Thoracic aorta (tissue), 2 donors: ENCODE data around the gene OGT. TPM values are rescaled to one million over a fixed set of nuclear protein-coding genes. Genes with fewer than 3 reads are reported as not detected.

Experiments
- ATAC-seq: fragments of 150-250 bp; one replicate; pipeline ENCODE4 v1.8.0; 2017; ENCODE audit warnings: low read depth; ENCODE audit not compliant: insufficient number of reproducible peaks, low FRiP score
- DNase-seq: peaks from one replicate; pipeline ENCODE4 v3.0.0-alpha.2; 2020; ENCODE audit warnings: low spot score
- H3K27ac ChIP-seq, 2 donors: fragments of 200-600 bp; sonication (generic); 1 replicate in 1 of 2; 2 replicates in 1 of 2; pipeline ENCODE4 v1.5.1; 2016; ENCODE audit warnings: mild to moderate bottlenecking in 2 of 2, moderate library complexity in 2 of 2
- H3K27me3 ChIP-seq: fragments of 200-600 bp; sonication (generic); replicated peaks from 2 replicates; pipeline ENCODE4 v1.6.0; 2016; ENCODE audit warnings: mild to moderate bottlenecking; ENCODE audit not compliant: insufficient read depth
- H3K36me3 ChIP-seq: fragments of 200-600 bp; sonication (generic); one replicate; pipeline ENCODE4 v1.5.1; 2016
- H3K4me1 ChIP-seq, 2 donors: fragments of 200-600 bp; sonication (generic); 1 replicate in 1 of 2; 2 replicates in 1 of 2; pipeline versions ENCODE4 v1.5.1 to v1.6.0; 2016; ENCODE audit warnings: low read depth in 2 of 2, mild to moderate bottlenecking in 1 of 2; ENCODE audit not compliant: control insufficient read depth in 1 of 2
- H3K4me3 ChIP-seq: fragments of 200-600 bp; sonication (generic); 2 replicates; pipeline ENCODE4 v1.5.1; 2016; ENCODE audit warnings: mild to moderate bottlenecking
- H3K9me3 ChIP-seq: fragments of 200-600 bp; sonication (generic); 2 replicates; pipeline ENCODE4 v1.5.1; 2016
- CTCF ChIP-seq: fragments of 200-600 bp; sonication (generic); IDR thresholded peaks from one replicate; pipeline ENCODE4 v1.5.1; 2019; ENCODE audit warnings: antibody characterized with exemption
- total RNA-seq, 2 donors: library from RNA; depleted of rRNA; stranded (reverse); fragments of >200 nt; gene quantifications; one replicate each; pipeline versions ENCODE4 v1.1.0 to v1.2.3, GENCODE V29; 2016

OGT gene
- total RNA-seq, 2 donors from 2014 or later: 196 to 258 TPM

GRCh38 chrX:71615056-71615455 lies 82.2 kb downstream of the OGT start:
- H3K27me3 ChIP-seq: no peaks in the 10 kb centered on the region
- H3K27ac ChIP-seq: no peak overlapping the region
- DNase-seq: no peak
- H3K4me3 ChIP-seq: no peak overlapping the region
- peaks cover 2% of the 10 kb centered on the region for H3K36me3 ChIP-seq
- H3K4me1 ChIP-seq: no peaks in the 10 kb centered on the region
- ATAC-seq: no peak
- no peaks in the 10 kb centered on the region for H3K9me3 ChIP-seq
- TF ChIP-seq CTCF: no peak

- H3K9me3 ChIP-seq: no peaks in the 10 kb centered on the region
- H3K4me1 ChIP-seq: no peaks in the 10 kb centered on the region
- no peaks in the 10 kb centered on the region for H3K36me3 ChIP-seq
- no peak for TF ChIP-seq CTCF
- ATAC-seq: no peak
- H3K27me3 ChIP-seq: no peaks in the 10 kb centered on the region
- H3K4me3 ChIP-seq: no peak overlapping the region
- no peak overlapping the region for H3K27ac ChIP-seq
- DNase-seq: no peak
Measured at GRCh38 chrX:71615954-71616353, 83.0 kb downstream of the OGT start.

- Histone ChIP-seq H3K4me3 (no peak overlapping the region), H3K27me3 (no peaks in the 10 kb centered on the region), H3K36me3 (no peaks in the 10 kb centered on the region), H3K9me3 (no peaks in the 10 kb centered on the region), H3K4me1 (peaks cover 0 to 2% of the 10 kb centered on the region in 2 donors), H3K27ac (no peak overlapping the region)
- no peak for DNase-seq
- ATAC-seq: no peak
- TF ChIP-seq CTCF: no peak
Measured at GRCh38 chrX:71616672-71617529, 84.0 kb downstream of the OGT start.

GRCh38 chrX:71617742-71618141 lies 84.8 kb downstream of the OGT start:
- no peaks in the 10 kb centered on the region for H3K9me3 ChIP-seq
- TF ChIP-seq CTCF: no peak
- no peak for DNase-seq
- ATAC-seq: no peak
- H3K4me1 ChIP-seq: peaks cover 0 to 8% of the 10 kb centered on the region in 2 donors
- no peaks in the 10 kb centered on the region for H3K27me3 ChIP-seq
- H3K27ac ChIP-seq: no peak overlapping the region
- no peaks in the 10 kb centered on the region for H3K36me3 ChIP-seq
- no peak overlapping the region for H3K4me3 ChIP-seq

GRCh38 chrX:71618303-71618721 lies 85.4 kb downstream of the OGT start, which contains the start of gene CXCR3:
TSS of gene CXCR3 (minus strand) at chrX:71618511. CDS start at chrX:71618449, 62 bp downstream.
- H3K36me3 ChIP-seq: no peaks in the 10 kb centered on the region
- H3K27me3 ChIP-seq: no peaks in the 10 kb centered on the region
- H3K4me3 ChIP-seq: no peak within 1 kb of the TSS
- TF ChIP-seq CTCF: no peak
- no peak within 1 kb of the TSS for H3K27ac ChIP-seq
- H3K4me1 ChIP-seq: peaks cover 4 to 14% of the 10 kb centered on the region in 2 donors
- ATAC-seq (no peak), DNase-seq (no peak)
- H3K9me3 ChIP-seq: no peaks in the 10 kb centered on the region
